ENCODE data around the gene ERP29.
"Not testable (repeated sequence)": the region's sequence is repeated elsewhere in the genome, so short reads cannot be mapped to it uniquely, and the experiment has no call there.

Gene ERP29

GRCh38 chr12:111993292-111994150 is 19.7 kb upstream of the ERP29 start:
- no peak overlapping the region for H3K4me3 ChIP-seq (ENCODE audit: low read length)
- no peak for TF ChIP-seq CTCF (conservative IDR thresholded peaks at IDR 0.05; ENCODE audit: low read depth, low read length)
- DNase-seq (ENCODE audit: low read depth): no peak

GRCh38 chr12:111994211-111995111 is 18.8 kb upstream of the ERP29 start:
- DNase-seq (ENCODE audit: low read depth); H3K4me3 ChIP-seq (ENCODE audit: low read length): not testable (repeated sequence)

GRCh38 chr12:111995782-111996480 is 17.3 kb upstream of the ERP29 start:
- no peak for DNase-seq (ENCODE audit: low read depth)
- H3K4me3 ChIP-seq (ENCODE audit: low read length): no peak overlapping the region
- TF ChIP-seq CTCF (conservative IDR thresholded peaks at IDR 0.05; ENCODE audit: low read depth, low read length): no peak

GRCh38 chr12:111997300-111997699 is 15.9 kb upstream of the ERP29 start:
- H3K4me3 ChIP-seq (ENCODE audit: low read length): no peak overlapping the region
- no peak for DNase-seq (ENCODE audit: low read depth)
- no peak for TF ChIP-seq CTCF (conservative IDR thresholded peaks at IDR 0.05; ENCODE audit: low read depth, low read length)

- DNase-seq (ENCODE audit: low read depth): no peak
- TF ChIP-seq CTCF (conservative IDR thresholded peaks at IDR 0.05; ENCODE audit: low read depth, low read length): no peak
- no peak overlapping the region for H3K4me3 ChIP-seq (ENCODE audit: low read length)
These were observed 15.2 kb upstream of the ERP29 start for GRCh38 chr12:111998015-111998414.

GRCh38 chr12:111999129-111999528 is 14.1 kb upstream of the ERP29 start:
- not testable (repeated sequence) for DNase-seq (ENCODE audit: low read depth); H3K4me3 ChIP-seq (ENCODE audit: low read length)

GRCh38 chr12:112000820-112001219 is 12.4 kb upstream of the ERP29 start:
- DNase-seq (ENCODE audit: low read depth): no peak

More at GRCh38 chr12:112000820-112001219, 12.4 kb upstream of the ERP29 start:
- TF ChIP-seq CTCF (conservative IDR thresholded peaks at IDR 0.05; ENCODE audit: low read depth, low read length): no peak
- no peak overlapping the region for H3K4me3 ChIP-seq (ENCODE audit: low read length)

Data from retinal pigment epithelial cell (primary cell).